ENCODE results near the gene MYOZ2. TPM values are rescaled to one million over a fixed set of nuclear protein-coding genes. Genes with fewer than 3 reads are reported as not detected.

MYOZ2 gene
- total and polyA plus RNA-seq, 2 of the 4 experiments (the other 2 are of a cell fraction) = 0.17 to 0.18 TPM

- Histone ChIP-seq H2BK20ac (ENCODE audit: low read depth, low read length) (peak overlapping the region; percentile 72; the same call in 1 of the 2 replicates), H3K4ac (ENCODE audit: low read depth, low read length) (peak overlapping the region; percentile 49; the same call in 1 of the 2 replicates), H3K27ac (ENCODE audit: insufficient read depth, low read length) (no peak overlapping the region), H2AK9ac (replicated peaks; ENCODE audit: low read depth, low read length, poor library complexity) (no peak overlapping the region), H3K9me3 (ENCODE audit: control insufficient read depth, insufficient read depth, low read length) (no peaks in the 10 kb centered on the region), H4K5ac (ENCODE audit: low read depth, low read length) (peak overlapping the region; percentile 53; the same call in 1 of the 2 replicates), H3K27me3 (ENCODE audit: control insufficient read depth, insufficient read depth, low read length) (no peaks in the 10 kb centered on the region), H3K4me2 (ENCODE audit: low read depth, low read length) (no peak overlapping the region), H3K14ac (replicated peaks; ENCODE audit: low read depth, low read length) (peak overlapping the region; percentile 38; the same call in 1 of the 2 replicates), H3K4me3 (ENCODE audit: insufficient read depth, low read depth, low read length) (no peak overlapping the region), H3K36me3 (ENCODE audit: control insufficient read depth, insufficient read depth, low read length) (no peaks in the 10 kb centered on the region), H2BK15ac (ENCODE audit: low read depth, low read length) (peak overlapping the region; percentile 84), H3K18ac (ENCODE audit: low read depth, low read length) (peak overlapping the region; percentile 92; the same call in 1 of the 2 replicates), H3K23ac (ENCODE audit: low read depth, low read length) (no peak overlapping the region; the same call in 1 of the 2 replicates), H2AK5ac (ENCODE audit: low read depth, low read length) (peak overlapping the region; percentile 81), H3K56ac (ENCODE audit: extremely low read depth, insufficient read depth, low read length) (no peak overlapping the region), H3K9ac (ENCODE audit: low read depth, low read length) (no peak overlapping the region), H2BK5ac (ENCODE audit: low read depth, low read length, poor library complexity, severe bottlenecking) (peak overlapping the region; percentile 38), H3K79me1 (ENCODE audit: low read depth in 1 of 2, low read length in 2 of 2) (no peaks in the 10 kb centered on the region), H4K8ac (ENCODE audit: low read depth in 2 of 2, low read length in 2 of 2) (peak overlapping the region; percentile 56 to 58; a peak in 3 of 4 replicates), H2AFZ (replicated peaks; ENCODE audit: low read length, poor library complexity) (no peak overlapping the region), H3K4me1 (ENCODE audit: control insufficient read depth, insufficient read depth, low read length) (peaks cover 6% of the 10 kb centered on the region; the same call in 1 of the 2 replicates), H4K91ac (ENCODE audit: insufficient read depth, low read depth, low read length) (no peak overlapping the region), H2BK120ac (ENCODE audit: low read depth, low read length) (peak overlapping the region; percentile 58), H4K20me1 (ENCODE audit: insufficient read depth, low read length) (no peaks in the 10 kb centered on the region), H3K9me1 (ENCODE audit: insufficient read depth, low read length) (peaks cover 2% of the 10 kb centered on the region; the same call in 1 of the 2 replicates)
- TF ChIP-seq ELK1 (IDR thresholded peaks at IDR 0.05; ENCODE audit: borderline replicate concordance, low read depth, low read length) (no peak), CTCF (conservative IDR thresholded peaks at IDR 0.05; ENCODE audit: low read depth, low read length) (no peak), MXI1 (IDR thresholded peaks at IDR 0.05; ENCODE audit: borderline replicate concordance, low read depth, low read length) (no peak), RAD21 (IDR thresholded peaks at IDR 0.05; ENCODE audit: low read length) (no peak), RFX5 (IDR thresholded peaks at IDR 0.05; ENCODE audit: low read depth, low read length) (no peak), MAZ (IDR thresholded peaks at IDR 0.05; ENCODE audit: borderline replicate concordance, low read depth, low read length) (no peak), CHD1 (IDR thresholded peaks at IDR 0.05; ENCODE audit: low read depth, low read length) (no peak)
- ChIA-PET CTCF (no interaction called here), POLR2A (ENCODE audit: unreplicated experiment) (no interaction called here)
- intact Hi-C loops (cut with micrococcal nuclease) = loop anchor here (5.0 kb wide), 2 partner anchors 58 to 118 kb away; no protein-coding TSS in a partner anchor
- dilution Hi-C loops (cut with HindIII; ENCODE audit: low sequenced_read_pairs, unreplicated experiment) = no loop called here
- no TSS peak for BruUV-seq (replicated peaks)
- DNase-seq = no peak
- in situ Hi-C loops (cut with MboI; ENCODE audit: low sequenced_read_pairs) = loop anchor here (10.0 kb wide), 1 partner anchor 114 kb away; the partner anchor contains the start of gene USP53
- ATAC-seq (ENCODE audit: low read depth) = no peak
- WGBS, 2 experiments (ENCODE audit: extremely low coverage in 2 of 2, insufficient read length in 1 of 2) = no CpG with 5 or more reads among the region's 1 CpG
Measured at GRCh38 chr4:119100655-119101054, 35.0 kb upstream of the MYOZ2 start.
